Putamen (tissue), 1 donor: ENCODE measurements around the gene HLA-DRB1.
"Not testable (repeated sequence)": the region's sequence is repeated elsewhere in the genome, so short reads cannot be mapped to it uniquely, and the experiment has no call there.

Source experiments
- DNase-seq: peaks from one replicate; pipeline ENCODE4 v3.0.0-alpha.2; 2016; ENCODE audit warnings: low spot score

Gene HLA-DRB1

DNA sequence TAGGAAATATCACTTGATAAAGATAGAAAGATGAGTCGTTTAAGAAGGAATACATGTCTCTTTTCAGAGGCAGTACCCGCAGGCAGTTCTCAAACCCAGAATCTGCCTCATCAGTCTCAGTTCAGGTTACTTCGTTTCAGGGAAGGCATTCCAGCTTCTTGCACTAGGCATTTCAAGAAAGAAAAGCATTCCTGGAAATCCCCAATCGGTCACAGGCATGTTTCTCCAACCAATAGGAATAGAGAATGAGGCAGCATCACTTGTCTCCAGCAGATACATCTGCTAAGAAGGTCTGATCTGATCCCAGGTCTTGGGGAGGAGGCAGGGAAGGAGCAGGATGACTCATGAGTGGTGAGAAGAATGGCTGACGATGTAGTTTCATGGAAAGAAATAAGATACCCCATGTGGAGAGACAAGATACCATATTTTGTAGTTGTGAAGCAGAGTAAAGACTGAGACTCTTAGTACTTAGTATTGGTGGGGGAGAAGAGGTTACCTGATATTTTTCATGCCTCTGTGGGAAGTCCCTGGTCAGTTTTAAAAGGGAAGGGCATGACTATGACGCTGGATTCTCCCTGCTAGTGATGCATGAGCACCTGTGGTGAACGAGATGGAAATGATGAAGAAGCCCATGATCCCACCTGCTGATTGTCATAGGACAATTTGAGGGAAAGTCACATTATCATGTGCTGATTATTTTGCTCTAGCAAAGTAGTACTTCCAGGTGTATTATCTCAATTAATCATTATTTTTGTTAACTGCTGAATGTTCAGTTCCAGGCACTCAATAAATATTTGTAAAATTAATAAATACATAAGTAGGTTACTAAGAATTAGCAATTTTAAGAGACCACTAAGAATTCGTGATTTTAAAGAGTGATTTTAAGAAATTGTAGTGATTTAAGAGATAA lies 20.3 kb upstream of the HLA-DRB1 start:
- peak; percentile 80 for DNase-seq

DNA sequence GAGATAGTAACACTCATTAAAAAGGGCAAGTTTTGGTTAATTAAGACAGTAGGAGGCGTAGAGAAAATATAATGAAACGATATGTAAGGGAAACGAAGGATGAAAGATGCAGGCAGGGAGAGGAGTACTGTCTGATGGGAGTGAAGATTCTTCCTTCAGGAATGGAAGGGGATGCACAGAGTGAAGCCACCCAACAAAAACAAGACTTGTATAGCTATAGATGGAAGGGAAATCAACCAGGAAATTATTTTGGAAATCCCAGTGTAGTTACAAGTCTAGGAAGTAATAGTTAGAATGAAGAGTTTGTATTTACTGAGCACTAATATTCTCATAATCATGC lies 19.7 kb upstream of the HLA-DRB1 start:
- no peak for DNase-seq

DNA sequence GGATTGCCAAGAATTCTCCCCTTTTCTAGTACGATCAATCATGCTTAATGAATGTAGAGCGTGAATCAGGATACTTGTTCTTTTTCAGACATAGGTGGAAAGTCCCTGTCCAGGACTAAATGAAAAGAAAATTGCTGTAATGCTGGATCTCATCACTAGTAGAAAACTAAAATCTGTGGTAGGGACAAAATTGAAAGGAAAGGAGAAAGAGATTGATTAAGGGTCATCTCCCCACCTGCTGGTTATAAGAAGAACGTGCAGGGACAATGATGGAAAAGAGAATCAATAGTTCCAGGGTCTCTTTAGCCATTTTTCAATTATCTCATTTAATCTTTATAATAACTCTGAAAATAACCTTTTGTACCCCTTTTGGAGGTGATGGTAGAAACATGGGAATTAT lies 18.7 kb upstream of the HLA-DRB1 start:
- no peak for DNase-seq

DNA sequence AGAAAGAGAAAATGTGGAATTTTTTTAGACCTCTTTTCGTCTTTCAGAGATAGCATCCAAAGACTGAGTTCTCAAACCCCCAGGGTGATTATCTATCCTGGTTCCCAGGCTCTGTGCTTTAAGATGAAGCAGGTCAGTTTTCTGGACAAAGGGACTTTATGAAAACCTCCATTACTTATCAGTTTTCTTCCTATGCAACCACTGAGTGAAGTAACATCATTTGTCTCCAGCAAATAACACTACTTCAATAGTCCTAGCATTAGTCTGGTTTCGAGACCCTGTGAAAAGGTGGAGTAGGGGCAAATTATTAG lies 18.3 kb upstream of the HLA-DRB1 start:
- DNase-seq, result no peak

DNA sequence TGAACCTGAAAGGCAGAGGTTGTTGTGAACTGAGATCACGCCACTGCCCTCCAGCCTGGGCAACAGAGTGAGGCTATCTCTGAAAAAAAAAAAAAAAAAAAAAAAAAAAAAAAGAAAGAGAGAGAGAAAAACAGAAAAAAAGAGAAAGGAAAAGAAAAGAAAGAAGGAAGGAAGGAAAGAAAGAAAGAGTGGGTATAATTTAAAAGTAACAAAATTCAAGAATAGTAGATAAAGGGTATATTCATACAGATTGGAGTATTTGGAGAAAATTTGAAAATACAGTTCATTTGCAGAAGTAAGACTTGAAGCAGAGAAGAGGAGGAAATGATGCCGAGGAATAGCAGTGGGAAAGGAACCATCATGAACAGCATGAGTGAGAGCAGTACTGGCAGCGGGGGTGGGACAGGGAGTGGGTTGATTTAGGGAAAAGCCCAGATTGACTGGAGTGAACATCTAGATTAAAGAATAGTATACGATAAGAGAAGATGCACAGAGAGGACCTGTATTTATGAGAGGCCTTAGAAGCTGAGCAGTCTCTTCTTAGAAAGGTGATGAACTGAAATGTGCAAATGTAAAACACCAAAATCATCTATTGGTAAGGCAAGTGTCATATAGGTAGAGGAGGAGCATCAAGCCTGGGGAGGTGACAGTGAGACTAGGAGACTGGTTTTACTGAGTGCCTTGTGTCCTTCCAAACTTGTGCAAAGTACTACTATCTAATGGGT lies 17.8 kb upstream of the HLA-DRB1 start:
- DNase-seq, result no peak

DNA sequence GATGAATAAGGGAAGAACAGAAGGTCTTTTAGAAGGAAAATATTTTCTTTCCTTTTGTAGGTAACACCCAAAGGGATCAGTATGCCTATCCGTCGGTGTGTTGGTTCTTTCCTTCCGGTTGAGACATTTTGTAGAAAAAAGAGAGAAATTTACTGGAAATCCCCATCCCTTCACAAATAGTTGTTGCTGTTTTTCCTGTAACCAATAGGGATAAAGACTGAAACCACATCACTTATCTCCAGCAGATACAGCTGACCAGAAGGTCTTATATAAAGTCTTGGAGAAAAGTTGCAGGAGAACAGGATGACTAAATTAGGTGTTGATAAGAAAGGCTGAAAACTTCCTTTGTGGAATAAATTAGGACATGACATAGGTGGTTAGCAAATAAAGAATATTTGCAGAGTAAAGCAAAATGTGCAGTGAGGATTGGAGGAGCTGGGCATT lies 14.8 kb upstream of the HLA-DRB1 start:
- no peak for DNase-seq

DNA sequence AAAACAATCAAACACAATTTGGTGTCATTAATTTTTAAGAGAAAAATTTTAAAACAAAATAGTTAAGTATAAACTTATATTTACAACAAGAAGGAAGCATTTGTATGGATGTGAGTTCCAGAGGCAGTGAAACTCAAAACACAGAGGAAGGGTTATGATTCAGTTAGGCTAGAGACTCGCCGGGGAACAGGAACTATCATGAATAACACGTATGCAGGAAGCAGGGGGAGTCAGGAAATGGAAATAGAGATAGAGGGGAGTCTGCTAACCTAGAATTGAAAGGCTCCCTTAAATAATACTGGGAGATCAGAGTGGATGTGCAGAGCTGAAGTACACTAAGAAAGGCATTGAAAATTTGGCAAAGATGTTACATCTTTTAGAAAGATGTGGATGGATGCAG lies 14.2 kb upstream of the HLA-DRB1 start:
- no peak for DNase-seq

DNA sequence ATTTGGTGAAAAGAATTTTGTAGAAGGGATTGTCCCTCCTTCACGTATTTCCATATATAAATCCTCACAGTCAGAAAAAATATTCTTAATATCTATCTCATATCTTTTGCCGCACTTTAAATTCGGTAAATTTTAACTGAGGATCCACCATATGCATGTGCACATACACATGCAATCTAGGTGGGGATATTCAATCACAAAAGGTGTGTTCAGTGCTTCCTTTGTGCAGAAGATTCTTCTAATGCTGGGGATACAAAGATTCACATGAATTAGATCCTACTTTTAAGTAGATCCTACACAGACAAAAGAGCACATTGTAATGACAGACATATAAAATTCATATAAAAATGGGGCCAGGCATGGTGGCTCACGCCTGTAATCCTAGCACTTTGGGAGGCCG lies 13.6 kb upstream of the HLA-DRB1 start:
- no peak for DNase-seq

DNA sequence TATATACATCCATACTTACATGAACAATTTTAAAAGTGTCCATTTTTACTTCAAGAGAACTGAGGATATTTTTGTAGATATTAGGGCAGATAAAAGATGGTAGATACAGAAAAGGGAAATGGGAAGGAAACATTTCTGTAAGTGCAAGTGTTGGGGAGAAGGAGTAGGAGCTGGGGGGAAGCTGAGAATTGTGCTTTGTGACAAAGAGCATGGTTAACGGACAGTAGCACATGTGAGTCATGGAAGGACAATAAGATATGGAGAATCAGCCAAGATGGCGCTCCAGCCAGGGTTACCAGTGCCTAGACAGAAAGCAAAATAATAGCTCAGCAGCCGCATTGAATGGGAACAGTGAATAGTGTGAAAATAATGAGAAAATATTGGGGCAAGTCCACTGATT lies 12.7 kb upstream of the HLA-DRB1 start:
- DNase-seq, result no peak

DNA sequence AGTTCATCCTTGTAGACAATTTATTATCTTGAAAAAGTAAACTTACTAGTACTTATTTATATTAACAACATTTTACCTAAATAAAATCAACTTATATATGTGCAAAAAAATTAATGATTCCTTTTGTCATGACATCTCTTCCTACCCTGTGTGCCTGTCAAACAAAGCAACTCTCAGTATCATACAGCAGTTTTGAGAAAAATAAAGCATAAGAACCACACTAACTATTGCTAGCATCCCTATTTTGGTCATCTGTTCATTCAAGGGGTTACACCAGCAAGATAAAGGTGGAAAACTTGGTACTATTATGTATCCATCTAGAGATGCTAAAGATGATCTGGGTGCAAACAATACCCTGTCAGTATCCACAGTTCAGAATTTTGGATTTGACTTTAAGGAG lies 7.4 kb upstream of the HLA-DRB1 start:
- no peak for DNase-seq

DNA sequence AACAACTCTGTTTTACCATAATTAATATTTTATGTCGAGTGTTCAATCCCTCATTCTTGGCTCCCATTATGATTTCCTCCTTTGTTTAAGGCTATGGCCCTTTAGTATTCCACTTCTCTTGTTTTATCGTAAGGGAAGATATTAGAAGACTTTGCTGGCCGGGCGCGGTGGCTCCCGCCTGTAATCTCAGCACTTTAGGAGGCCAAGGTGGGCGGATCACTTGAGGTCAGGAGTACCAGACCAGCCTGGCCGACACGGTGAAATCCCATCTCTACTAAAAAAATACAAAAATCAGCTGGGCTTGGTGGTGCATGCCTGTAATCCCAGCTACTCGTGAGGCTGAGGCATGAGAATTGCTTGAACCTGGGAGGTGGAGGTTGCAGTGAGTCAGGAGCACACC lies 1.1 kb upstream of the HLA-DRB1 start:
- DNase-seq, result not testable (repeated sequence)

DNA sequence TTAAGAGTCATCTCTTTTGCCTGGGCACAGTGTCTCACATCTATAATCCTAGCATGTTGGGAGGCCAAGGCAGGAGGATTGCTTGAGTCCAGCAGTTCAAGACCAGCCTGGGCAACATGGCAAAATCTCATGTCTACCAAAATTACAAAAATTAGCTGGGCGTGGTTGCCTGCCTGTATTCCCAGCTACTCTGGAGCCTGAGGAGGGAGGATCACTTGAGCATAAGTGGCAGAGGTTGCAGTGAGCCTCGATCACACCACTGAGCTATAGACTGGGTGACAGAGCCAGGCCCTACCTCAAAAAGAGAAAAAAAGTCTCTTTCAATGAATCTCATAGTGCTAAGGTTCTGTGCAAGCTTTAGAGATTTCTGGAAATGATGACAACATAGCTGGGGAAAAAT lies 1.5 kb downstream of the HLA-DRB1 start:
- DNase-seq, result no peak

DNA sequence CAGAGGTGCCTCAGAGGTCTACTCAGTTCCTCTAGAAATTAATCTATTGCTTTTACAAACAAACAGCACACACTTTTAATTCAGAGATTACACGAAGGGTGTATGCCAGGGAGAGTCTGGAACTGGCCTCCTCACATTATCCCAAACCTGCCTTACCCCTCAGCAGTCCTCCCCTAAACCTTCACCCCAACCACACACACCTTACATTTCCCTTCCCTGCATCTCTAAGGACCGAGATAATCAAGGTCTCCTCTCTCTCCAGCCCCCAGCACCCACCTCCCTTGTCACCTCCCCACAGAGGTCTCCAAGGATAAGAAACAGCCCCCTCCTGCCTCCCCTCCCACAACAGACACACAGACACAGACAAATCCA lies 6.1 kb downstream of the HLA-DRB1 start:
- no peak for DNase-seq

DNA sequence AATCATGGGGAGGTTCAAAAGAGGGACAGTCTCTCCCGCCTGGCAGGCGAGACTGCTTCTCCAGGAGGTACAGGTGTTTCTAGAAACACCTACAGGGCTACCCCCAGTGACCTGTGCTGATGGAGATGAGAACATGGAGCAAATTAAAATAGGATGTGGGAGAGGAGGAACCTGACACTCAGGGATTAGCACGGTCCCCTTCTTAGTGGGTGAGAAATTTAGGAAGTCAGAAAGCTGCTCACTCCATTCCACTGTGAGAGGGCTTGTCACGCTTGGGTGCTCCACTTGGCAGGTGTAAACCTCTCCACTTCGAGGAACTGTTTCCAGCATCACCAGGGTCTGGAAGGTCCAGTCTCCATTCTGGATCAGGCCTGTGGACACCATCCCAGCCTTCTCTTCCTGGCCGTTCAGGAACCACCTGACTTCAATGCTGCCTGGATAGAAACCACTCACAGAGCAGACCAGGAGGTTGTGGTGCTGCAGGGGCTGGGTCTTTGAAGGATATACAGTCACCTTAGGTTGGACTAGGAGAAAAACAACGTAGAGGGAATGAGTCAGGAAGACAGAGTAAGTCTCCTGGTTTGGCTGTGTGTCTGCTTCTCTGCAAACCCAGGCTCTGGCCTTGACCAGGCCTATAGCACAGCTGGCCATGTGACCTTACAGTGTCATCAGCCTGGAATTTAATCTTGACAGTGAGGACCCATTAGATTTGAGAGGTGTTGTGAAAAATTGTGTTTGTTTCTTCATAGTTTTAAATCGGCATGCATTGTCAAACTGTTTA lies 8.1 kb downstream of the HLA-DRB1 start:
- no peak for DNase-seq

DNA sequence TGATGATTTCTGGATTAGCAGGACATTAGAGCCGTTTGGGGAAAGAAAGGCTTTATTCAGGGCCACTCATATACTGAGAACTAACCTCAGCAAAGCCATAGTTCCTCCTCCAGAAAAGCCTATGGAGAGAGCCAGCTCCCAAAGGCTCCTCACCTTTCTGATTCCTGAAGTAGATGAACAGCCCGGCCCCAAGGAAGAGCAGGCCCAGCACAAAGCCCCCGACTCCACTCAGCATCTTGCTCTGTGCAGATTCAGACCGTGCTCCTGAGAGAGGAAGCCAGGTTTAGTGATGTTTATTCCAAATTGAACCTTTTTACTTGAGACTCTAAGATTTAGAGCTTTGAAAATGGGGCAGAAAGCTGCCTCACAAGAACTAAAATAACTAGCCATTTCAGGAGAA lies 9.1 kb downstream of the HLA-DRB1 start:
- DNase-seq, result no peak

DNA sequence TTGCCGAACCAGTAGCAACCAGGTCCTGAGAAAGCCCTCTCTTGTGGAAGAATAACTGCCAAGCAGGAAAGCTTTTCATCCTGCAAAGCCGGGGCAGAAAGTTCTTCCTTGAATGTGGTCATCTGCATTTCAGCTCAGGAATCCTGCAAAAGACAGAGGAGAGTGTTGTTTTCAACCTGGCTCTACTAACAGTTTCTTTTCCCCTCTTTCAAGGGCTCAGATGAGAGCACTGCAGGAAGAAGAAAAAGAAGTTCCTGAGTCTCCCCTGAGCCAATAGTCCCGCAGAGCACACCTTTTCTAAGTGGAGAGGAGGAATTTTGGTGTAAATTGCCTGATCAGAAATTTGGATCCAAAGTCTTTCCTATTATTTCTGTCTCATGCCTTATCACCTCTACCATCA lies 10.7 kb downstream of the HLA-DRB1 start:
- no peak for DNase-seq

DNA sequence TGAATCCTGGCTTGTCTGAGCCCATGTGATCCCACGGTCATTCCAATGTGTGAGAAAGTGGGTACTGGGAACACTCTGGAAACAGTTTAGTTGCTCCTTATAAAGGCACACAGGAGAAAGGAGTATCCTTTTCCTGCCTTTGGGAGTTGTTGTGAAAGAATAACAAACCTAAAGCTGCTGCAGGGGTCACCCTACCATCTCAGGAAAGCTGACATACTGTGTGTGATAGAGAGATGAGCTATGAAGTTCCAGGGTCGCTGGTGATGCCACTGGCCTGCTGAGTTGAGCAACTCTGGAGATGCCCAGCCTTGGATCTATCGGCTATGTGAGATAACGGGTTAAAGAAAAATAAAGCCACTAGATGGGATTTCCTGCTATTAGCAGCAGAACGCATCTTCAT lies 12.2 kb downstream of the HLA-DRB1 start:
- DNase-seq, result not testable (repeated sequence)

DNA sequence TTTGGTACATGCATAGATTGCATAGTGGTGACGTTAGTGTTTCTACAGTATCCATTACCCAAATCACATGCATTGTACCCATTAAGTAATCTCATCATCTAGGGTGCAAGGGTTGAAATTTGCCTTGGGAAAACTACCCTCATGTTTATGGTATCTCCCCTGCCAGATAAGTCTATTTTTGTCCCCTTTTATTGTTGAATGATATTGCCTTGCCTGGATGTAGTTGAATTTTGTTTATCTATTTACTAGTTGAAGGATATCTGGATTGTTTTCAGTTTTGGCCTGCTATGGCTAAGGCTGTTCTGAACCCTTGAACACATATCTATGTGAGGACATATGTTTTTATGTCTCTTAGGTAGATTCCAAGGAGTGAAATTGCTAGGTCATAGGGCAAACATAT lies 13.4 kb downstream of the HLA-DRB1 start:
- no peak for DNase-seq

DNA sequence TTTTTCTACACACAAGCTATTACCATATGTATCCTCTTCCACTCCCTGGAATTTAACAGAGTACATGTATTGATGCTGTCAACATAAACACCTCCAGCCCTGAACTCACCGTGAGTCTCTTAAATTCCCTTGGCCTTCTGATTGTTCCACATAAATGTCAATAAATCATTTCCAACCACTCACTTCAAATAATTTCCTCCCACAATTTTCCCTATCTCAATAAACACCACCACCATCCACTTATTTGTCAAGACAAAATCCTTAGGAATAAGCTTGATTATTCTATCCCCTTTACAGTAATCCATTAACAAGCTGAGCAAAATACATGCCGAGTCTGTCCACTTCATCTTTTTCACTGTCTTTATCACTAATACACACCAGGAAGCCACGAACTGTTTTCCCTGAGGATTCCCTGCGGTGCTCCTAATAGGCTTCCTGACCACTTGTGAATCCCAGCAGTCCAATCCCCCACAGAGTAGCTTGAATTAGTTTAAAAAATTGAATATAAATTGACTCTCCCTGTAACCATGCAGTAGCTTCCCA lies 19.2 kb downstream of the HLA-DRB1 start:
- DNase-seq, result no peak

DNA sequence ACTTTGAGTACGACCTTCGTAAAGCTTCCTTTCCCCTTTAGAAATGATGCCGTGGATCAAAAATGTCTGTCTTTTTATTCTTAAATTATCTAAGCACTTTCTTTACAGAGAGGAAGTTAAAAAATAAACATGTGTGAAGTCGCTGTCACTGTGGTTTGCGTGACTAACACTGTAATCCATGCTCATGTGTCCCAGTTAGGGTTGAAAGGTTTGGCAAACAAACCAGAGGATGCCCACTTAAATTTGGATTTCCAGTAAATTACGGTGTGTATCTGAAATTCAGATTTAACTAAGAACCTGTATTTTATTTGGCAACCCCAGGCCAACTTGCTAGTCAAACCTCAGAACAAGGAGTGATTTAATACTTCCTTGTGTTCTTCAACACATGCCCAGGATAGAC lies 21.1 kb downstream of the HLA-DRB1 start:
- no peak for DNase-seq

DNA sequence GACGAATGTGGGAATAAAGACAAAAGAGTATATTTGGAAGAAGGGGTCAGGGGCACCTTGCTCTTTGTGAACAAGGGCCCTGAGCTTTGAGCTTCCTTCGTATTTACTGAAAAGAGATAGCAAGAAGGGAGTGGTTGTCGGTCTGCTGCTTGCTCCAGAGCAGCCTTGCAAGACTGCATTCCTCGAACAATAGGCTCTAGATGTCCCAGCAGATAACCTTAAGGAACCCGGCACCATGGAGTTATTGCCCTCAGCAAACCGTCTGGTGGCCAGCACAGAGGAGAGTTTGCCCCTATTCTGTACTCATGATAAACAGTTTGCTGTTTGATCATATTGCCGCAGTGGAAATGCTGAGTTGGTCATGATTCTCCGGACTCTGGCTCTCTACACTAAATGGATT lies 22.7 kb downstream of the HLA-DRB1 start:
- no peak for DNase-seq

DNA sequence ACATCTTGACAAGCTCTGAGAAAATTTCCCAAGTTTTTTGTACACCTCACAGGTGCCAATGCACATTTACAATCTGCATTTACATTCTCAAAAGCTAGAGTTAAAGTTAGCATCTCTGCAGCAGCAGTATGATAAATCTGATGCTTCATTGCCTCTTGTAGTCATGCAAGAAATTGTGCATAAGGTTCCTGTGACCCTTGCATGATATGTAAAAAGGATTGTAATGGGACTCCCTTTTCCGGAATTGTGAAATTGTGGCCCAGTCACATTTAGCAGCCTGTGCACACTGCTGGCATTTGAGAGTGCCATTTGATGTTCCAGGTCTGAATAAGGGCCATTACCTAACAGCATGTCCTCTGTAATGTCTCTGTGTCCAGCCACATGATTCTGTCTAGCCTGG lies 24.1 kb downstream of the HLA-DRB1 start:
- no peak for DNase-seq

DNA sequence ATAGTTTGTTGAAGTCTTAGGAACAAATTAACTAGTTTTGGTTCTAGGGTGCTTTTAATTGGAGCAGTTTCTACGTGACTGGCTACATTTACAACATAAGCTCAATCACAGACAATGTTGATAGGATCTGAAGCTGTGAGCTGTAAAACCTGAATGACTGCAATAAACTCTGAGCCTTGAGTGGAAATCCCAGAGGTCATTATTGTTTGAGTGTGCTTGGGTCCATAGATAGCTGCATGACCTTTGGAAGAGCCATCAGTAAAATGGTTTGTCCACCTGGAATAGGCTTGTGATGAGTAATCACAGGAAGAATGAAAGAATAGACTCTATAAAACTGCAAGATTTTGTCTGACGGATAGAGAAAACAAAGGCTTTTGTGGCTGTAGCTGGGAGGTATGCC lies 26.7 kb downstream of the HLA-DRB1 start:
- no peak for DNase-seq
